NCI-H82 treated with DMSO at 0.1 percent for 48 hours (cell line): ENCODE results near the gene MST1R.

Experiments used
- DNase-seq: peaks from one replicate; lab custom pipeline; 2025; ENCODE audit not compliant: unreplicated experiment; lab: John Stamatoyannopoulos, UW

MST1R gene

DNA sequence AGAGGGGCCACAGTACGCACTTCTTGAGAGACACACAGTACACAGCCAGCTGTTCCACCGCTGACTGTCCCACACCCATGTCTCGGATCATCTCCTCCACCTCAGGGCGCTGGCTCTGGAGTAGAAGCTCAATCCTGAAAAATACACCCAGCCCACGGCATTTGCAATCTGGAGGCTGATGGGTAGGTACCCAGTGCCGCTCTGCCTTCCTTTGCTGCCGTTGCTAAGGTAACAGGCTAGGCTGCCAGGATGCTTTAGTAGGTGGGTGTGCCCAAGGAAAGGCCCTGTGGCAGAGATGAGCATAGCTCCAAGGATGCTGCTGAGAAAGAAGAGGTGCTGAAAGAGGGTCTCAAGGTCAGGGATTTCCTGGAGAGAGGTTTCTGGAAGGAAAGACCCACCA is 61.9 kb downstream of the MST1R start:
- DNase-seq: no peak

DNA sequence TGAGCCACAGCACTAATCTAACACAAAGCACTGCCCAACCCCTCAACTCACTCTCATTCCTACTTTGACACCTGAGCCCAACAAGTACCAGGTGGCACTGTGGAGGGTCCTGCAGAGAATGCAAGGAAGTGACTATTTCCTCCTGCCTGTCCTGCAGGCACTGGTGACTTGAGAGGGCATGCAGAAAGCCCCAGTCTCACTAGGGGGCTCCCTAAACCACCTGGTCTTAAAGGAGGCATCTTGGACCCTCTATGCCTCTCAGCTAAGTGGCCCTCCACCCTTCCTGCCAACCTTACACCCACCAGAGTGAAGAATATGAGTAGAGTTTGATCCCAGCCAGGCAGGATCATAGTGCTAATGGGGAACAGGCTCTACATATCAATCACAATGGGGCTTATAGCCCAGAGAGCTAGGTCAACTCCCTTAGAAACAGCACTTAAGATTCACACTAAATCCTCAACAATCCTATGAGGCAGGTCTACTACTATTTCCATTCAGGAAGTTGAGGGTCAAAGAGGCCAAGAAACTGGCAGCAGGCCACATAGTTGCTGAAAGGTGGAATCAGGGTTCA is 62.5 kb downstream of the MST1R start:
- no peak for DNase-seq

- DNase-seq: no peak
Observed at GRCh38 chr3:49840388-49840787, 63.3 kb downstream of the MST1R start.

GRCh38 chr3:49839193-49839809 is 64.4 kb downstream of the MST1R start:
- DNase-seq: peak; percentile 24
